NCI-H2196 (cell line): Measurements from ENCODE around the gene CANX.
"Not testable (repeated sequence)": the region's sequence is repeated elsewhere in the genome, so short reads cannot be mapped to it uniquely, and the experiment has no call there.

Experiments
- DNase-seq: peaks from one replicate; lab custom pipeline; 2025; ENCODE audit not compliant: unreplicated experiment; lab: John Stamatoyannopoulos, UW

CANX gene, protein sequence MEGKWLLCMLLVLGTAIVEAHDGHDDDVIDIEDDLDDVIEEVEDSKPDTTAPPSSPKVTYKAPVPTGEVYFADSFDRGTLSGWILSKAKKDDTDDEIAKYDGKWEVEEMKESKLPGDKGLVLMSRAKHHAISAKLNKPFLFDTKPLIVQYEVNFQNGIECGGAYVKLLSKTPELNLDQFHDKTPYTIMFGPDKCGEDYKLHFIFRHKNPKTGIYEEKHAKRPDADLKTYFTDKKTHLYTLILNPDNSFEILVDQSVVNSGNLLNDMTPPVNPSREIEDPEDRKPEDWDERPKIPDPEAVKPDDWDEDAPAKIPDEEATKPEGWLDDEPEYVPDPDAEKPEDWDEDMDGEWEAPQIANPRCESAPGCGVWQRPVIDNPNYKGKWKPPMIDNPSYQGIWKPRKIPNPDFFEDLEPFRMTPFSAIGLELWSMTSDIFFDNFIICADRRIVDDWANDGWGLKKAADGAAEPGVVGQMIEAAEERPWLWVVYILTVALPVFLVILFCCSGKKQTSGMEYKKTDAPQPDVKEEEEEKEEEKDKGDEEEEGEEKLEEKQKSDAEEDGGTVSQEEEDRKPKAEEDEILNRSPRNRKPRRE

DNA sequence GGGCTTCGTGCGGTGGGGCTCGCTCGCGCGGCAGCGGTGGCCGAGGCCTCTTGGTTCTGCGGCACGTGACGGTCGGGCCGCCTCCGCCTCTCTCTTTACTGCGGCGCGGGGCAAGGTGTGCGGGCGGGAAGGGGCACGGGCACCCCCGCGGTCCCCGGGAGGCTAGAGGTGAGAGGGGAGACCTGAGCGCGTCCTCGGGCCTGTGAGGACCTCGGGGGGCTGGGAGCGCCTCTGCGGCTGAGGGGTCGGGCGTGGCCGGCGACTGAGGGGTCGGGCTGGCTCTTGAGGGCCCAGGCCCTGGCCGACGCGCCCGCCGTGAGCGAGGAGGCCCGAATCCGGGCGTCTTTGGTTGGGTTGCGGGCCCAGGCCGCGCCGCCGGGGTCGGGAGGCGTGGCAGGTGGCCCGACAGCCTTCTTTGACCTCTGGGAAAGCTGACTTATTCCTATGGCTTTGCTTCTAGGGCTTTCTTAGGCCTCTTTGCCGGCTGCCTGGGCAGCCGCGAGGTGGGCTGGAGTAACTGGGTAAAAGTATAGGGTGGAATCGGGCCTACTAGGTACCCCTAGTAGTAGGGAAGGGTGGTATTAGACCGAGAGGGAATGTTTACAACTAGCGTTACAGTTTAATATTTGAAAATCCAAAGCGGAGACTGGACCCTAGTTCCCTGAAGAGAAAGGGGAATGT, at the start of gene CANX:
Gene CANX (plus strand): TSS at position 33 of the 681 bp plus-strand sequence. CDS start 6,715 bp downstream, outside the sequence.
- no peak for DNase-seq

DNA sequence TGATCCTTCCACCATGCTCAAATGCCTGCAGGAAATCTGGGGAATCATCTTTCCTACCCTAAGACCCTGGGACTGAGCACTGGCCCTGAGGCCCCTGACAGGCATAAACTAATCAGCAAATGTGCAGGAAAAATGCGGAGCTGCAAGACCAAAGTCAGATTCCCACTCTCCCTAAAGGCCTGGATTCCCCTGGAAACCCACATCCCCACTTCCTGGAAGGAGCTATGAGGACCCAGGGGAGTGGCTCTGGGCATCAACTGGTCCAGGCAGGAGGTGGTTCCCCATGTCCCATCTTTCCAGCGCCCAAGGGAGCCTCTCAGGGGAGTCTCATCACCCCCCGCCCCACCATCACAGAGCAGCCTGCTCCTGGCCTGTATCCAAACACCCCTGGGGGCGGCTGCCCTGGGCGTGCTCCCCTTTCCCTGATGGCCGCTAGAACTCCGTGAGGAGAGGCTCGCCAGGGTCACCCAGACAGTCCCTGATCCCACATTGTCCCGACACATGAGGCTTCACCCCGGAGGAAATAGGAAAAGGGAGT, 49.5 kb upstream of the CANX start:
- not testable (repeated sequence) for DNase-seq

DNA sequence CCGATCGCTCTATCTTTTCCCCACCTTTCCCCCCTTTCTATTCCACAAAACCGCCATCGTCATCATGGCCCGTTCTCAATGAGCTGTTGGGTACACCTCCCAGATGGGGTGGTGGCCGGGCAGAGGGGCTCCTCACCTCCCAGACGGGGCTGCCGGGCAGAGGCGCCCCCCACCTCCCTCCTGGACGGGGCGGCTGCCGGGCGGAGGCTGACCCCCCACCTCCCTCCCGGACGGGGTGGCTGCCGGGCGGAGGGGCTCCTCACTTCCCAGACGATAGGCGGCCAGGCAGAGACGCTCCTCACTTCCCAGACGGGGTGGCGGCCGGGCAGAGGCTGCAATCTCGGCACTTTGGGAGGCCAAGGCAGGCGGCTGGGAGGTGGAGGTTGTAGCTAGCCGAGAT, 48.5 kb upstream of the CANX start:
- DNase-seq = not testable (repeated sequence)

DNA sequence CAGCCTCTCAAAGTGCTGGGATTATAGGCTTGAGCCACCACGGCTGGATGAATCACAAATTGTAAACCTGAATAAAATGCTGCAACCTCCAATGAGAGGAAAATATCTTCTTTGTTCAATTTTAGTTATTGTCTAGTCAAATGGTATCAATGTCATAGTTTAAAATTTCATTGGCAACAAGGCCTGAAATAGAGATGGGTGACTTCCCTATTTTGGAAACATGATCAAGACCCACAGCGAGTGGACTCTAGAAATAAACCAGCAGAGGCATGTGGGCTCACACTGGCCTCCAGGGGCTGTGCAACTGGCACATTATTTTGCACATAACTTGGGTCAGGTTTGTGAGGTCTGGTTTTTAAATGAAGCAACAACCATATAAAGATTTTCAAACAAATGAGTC, 45.6 kb upstream of the CANX start:
- DNase-seq = not testable (repeated sequence)

DNA sequence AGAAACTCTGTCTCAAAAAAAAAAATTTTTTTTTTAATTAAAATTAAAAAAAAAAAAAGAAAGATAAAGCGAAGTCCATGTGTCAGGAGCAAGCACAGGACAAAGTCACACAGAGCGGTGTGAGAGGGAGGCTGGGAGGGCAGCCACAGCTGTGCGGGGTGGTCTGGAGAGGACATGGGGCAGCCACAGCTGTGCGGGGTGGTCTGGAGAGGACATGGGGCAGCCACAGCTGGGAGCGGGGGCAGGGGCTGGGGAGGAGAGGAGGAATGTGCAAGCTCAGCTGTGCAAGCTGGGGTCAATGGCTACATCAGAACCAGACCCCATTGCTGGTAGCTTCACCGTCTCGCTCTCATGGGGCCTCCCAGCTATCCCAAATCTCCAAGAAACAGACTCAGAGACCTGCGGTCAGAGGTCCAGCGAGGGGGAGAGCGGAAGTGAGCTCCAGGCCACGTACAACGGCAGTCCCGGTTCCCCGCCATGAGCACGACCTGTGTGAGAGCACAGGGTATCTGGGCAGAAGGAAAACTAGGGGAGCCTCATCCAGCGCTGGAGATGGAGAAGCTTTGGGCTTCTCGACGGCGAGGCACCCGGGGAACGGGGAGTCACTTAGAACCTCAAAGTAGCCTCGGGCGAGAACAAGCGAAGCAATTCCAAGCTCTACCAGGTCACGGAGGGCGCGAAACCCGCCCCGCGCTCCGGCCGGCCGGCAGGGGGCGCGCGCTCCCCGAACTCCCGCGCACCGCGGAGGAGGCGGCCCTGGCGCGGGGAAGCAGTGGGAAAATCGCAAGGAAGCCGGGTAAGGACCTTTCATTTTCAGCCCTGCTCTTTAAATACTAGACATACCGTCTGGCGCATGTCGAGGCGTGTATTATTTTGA, 41.2 kb upstream of the CANX start:
- not testable (repeated sequence) for DNase-seq

DNA sequence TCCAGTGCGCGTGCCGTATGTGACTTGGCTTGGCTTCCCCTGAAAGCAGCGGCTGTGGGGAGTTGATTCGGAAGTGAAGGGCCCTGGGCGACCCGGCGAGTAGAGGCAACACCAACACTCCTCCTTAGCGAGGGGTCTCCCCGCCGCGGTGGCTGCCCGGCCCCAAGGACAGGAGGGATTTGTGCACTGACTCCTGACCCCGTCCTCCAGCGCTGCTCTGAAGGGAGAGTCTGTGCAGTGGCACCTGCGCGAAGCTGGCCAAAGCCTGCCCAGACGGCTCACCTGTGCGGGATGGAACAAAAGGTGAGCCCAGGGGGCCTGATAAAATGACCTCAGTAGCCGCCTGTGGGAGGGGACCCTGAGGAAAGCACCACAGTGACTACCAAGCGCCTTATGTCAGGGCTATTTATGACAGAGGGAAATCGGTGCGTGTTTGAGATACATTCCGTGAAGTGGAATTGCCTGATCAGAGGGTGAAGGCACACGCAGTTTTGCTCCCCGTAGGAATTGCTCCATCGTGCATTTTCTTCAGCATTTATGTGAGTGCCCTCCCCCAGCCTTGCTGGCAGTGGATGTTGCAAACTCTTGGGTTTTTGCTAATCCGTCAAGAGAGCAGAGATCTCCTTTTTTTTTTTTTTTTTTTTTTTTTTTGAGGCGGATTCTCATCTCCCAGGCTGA, 40.4 kb upstream of the CANX start:
- not testable (repeated sequence) for DNase-seq

DNA sequence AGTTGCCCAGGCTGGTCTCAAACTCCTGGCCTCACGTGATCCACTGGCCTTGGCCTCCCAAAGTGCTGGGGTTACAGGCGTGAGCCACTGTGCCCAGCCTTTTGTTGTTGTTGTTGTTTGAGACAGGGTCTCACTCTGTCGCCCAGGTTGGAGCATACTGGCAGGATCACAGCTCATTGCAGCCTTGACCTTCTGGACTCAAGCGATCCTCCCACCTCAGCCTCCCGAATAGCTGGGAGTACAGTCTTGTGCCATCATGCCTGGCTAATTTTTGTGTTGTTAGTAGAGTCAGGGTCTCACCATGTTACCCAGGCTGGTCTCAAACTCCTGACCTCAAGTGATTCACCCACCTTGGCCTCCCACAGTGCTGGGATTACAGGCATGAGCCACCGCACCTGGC, 37.1 kb upstream of the CANX start:
- not testable (repeated sequence) for DNase-seq

DNA sequence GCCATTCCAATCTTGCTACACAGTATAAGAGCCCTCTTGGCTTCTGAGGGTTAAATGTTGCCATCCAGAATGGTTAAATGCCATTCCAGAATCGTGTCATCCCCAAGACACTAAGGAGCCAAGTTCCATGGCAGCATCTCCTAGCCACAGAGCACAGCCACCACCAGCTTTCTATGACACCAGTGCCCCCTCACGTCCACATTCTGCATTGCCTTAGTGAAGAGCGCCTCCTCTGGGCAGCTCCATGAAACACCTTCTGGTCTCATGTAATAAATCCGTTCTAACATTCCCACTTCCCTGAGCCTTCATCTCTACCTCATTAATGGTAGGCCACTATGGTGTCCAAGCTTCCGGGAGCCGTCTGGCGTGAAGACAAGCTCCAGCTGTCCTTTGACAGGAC, 30.4 kb upstream of the CANX start:
- no peak for DNase-seq

DNA sequence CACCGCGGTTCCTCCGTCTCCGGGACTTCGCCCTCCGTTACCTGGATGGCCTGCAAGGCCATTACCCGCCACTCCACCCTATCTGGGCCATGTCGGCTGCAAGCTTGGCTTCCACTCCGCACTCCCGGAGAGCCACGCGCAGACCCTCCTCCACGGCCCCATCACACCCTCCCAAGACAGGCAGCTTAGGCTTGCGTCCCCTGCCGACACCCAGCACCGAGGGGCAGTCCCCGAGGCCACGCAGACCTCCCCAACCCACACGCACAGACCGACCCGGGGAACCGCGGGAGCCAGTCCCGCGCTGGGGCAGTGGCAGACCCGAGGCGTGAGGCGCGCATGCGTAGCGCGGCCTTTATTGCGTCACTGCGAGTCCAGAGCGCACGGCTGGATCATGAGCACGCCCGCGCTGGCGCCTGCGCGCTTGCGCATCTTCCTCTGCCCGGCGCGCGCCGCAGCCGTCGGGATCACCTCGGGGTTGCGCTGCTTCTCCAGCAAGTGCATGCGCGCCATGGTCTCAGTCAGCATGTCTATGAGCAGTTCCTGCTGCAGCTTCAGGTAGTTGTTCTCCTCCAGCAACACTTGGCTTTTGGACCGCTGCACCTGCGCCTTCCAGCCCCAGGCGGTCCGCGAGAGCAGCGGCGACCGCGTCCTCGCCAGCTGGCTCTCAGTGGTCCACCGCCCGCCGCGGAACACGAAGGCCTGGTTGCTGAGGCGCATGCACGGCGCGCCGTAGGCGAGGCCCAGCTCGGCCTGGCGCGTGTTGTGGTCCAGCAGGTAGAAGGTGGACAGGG, 20.3 kb upstream of the CANX start:
- peak; percentile 96 for DNase-seq

DNA sequence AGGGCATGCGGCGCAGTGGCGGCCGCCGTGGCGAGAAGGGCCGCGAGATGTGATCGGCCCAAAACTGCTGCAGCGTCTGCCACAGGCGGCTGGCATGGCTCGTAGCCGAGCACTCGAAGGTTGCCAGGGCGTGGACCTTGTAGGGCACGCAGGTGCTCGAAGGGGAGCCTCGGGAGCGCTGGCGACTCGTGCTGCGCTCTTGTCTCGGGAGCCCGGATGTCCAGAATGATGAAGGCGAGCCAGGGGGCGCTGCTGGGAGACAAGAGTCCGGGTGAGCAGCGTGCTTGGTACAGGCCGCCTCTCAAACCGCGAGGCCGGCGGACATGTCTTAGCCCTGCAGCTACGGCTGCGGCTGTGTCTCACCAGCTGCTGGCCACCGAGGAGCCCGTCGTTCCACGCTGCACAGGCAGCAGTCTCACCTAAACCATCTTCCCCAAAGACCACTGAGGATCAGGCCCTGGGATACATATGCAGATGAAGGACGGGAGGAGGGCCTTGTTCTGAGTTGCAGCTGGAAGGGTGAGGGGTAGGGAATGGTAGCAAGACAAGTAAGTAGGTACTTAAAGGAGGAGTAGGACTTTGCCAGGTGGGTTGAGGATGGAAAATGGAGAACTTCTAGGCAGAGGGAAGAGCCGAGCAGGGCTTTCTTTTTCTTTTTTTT, 19.6 kb upstream of the CANX start:
- DNase-seq = peak; percentile 92

DNA sequence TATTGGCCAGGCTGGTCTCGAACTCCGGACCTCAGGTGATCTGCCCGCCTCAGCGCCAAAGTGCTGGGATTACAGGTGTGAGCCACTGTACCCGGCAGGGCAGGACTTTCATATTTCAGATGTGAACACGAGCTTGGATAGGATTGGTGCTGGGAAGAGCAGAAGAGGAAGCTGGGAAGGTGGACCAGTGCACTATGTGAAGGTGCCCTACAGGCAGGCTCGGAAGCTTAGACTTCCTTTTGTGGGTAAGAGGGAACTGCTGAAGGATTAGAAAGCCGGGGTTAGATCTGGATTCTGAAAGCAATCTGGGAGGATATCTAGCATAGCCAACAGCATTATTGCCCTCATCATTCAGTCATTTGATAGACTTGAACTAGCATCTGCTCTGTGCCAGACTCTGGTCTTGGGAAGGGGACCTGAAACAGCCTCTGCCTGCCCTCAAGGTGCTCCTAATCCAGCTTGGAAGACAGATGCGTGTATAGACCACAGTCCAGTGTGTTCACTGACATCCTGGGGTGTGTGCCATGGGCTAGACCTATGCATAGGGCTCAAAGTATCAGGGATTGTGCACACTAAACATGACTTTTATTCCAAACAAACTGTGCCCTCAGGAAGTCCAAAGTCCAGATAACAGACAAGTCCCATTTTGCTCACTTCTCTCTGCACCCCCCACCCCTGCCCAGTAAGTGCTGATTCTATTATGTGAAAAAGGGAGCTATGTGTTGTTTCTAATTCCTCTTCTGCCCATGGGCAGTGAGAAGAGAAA, 18.6 kb upstream of the CANX start:
- no peak for DNase-seq

DNA sequence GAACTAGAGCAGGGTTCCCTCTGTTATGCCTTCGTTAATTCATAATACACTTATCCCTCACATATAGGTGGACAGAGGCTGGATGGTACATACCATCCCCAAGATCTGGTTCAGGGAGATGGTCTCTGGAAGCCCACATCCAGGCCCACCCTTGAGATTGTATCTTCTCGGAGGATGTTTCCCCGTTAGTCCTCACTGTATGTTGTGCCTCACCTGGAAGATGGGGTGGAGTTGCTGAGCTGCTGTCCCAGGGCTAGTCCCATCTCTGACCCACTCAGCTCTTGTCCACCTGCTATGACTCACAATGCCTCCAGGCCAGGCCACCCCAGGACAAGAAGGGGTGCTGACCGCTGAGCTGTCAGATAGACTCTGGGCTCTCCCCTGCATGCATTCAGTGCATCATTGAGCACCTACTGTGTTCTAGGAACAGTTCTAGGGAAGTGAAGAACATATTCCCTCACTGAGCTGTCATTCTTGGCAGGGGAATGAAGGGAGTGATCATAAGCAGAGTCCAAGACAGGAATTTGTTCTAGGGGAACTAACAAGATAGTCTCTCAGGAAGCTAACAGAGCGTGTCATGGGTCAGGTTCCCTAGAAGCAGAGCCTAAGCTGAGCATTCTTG, 17.9 kb upstream of the CANX start, which contains the start of gene CBY3:
Gene CBY3 (minus strand): TSS at position 255 of the 622 bp plus-strand sequence. CDS start 116 bp downstream, at position 139.
- DNase-seq = no peak

DNA sequence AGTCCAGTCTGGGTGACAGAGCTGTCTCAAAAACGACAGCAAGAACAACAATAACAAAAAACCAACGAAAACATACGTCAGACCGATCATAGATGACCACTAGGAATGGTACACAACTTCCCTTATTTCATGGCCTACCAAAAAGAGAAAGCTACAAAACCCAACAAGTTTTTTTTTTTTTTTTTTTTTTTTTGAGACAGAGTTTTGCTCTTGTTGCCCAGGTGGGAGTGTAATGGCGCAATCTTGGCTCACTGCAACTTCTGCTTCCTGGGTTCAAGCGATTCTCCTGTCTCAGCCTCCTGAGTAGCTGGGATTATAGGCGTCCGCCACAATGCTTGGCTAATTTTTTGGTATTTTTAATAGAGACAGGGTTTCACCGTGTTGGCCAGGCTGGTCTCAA, 9.6 kb upstream of the CANX start:
- DNase-seq = not testable (repeated sequence)

DNA sequence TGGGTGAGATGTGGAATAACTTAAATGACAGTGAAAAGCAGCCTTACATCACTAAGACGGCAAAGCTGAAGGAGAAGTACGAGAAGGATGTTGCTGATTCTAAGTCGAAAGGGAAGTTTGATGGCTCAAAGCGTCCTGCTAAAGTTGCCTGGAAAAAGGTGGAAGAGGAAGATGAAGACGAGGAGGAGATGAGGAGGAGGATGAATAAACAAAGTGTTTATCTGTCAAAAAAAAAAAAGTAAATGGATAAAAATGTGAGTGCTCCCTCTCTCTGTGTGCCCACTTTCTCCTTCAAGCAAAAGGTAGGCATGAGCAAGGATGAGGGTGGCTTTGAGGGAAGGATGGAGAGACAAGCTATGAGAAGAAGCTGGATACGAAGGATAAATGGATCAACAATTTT, 4.2 kb upstream of the CANX start:
- DNase-seq = no peak

DNA sequence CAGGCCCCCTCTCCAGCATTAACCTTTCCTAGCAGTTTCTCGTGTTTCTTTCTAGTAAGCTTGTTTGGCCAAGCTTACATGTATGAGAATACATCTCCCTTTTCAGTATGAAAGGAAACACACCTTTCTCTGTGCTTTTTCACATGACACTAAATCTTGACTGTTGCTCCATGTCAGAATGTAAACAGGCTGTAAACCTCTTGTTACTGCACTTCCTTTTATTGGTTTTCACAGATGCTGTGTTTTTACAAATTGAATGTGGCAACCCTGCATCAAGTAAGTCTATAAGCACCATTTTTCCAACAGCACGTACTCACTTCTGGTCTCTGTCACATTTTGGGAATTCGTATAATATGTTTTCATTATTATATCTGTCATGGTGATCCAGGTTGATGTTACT, 2.2 kb upstream of the CANX start:
- no peak for DNase-seq

DNA sequence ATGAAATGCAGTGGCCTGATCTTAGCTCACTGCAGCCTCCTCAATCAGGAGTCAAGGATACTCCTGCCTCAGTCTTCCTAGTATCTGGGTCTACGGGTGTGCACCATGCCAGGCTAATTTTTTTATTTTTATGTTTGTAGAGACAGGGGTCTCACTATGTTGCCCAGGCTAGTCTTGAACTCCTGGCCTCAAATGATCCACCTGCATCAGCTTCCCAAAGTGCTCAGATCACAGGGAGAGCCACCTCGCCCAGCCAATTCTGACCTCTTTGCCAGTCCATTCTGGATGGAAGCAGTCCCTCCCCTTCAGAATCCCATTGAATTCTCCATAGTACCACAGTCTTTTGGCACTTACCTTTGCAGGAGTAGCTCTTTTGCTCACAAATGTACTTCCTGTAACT, 1.7 kb upstream of the CANX start:
- no peak for DNase-seq

DNA sequence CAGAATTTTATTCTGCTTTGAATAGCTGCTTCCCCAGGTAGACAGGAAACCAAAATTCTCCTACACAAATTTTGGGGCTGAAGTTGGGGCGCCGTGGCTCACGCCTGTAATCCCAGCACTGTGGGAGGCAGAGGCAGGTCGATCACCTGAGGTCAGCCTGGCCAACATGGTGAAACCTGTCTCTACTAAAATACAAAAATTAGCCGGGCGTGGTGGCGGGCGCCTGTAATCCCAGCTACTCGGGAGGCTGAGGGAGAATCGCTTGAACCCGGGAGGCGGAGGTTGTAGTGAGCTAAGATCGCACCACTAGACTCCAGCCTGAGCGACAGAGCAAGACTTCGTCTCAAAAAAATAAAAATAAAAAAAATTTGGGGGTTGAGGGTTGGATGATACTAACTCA, 1.2 kb upstream of the CANX start:
- DNase-seq = not testable (repeated sequence)
